ENCODE measurements around the gene ISOC1.

Gene ISOC1

DNA sequence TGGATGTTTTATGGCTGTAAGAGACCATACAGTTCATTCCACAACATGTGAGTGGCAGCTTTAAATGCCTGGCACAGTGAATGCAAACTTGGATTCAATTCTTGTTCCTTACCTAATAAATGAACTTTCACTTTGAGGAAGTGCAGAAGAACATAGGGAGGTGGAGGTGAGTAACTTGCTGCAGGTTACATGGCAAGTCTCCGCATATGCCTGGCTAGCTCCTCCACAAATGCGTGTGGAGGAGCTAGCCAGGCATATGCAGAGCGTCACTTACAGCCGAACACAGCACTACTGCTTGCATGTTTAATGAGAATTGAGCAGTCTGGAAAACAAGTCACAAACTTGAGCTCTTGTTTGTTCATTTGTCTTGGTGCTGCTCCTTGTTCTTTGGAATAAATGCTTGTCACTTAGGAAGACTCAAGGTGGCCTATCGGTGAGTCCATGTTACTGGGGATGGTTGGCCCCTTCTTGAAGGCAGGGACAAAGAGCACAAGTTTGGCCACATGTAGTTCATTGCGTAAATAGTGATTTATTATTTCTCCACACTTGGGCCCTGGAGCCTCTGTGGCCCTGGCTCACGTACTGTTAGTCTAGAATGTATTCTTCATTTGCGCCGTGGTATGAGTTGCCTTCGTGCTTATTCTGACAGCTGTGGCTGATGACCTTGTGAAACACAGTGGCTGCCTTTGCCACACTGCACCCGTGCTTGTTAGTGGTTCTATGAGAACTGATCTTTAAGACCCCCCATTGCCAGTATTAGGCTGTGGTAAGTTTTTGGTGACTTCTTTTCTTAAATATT lies 3.1 kb downstream of the ISOC1 start:
- Histone ChIP-seq H3K36me3 (ENCODE audit: control insufficient read depth, low read length) (no peaks in the 10 kb centered on the region), H3K4me3 (ENCODE audit: low read length) (no peak overlapping the region)

GRCh38 chr5:129098488-129099183 lies 4.1 kb downstream of the ISOC1 start:
- H3K4me3 ChIP-seq (ENCODE audit: low read length): no peak overlapping the region
- no peaks in the 10 kb centered on the region for H3K9me2 ChIP-seq (replicated peaks; ENCODE audit: control insufficient read depth, low read length)
- H3K27ac ChIP-seq (ENCODE audit: low read depth, low read length): no peak overlapping the region

More for the DNA sequence above, 3.1 kb downstream of the ISOC1 start:
- Histone ChIP-seq H3K9me2 (replicated peaks; ENCODE audit: control insufficient read depth, low read length) (no peaks in the 10 kb centered on the region; the same call in 1 of the 2 replicates), H4K20me1 (ENCODE audit: control insufficient read depth, insufficient read depth, low read depth, low read length) (no peaks in the 10 kb centered on the region), H3K4me2 (ENCODE audit: low read length) (no peak overlapping the region), H3K9me3 (ENCODE audit: control insufficient read depth, insufficient read depth, low read length) (no peaks in the 10 kb centered on the region), H3K4me1 (ENCODE audit: control insufficient read depth, low read length) (peaks cover 22% of the 10 kb centered on the region), H3F3A (ENCODE audit: control insufficient read depth, insufficient read depth) (no peaks in the 10 kb centered on the region), H3K79me2 (ENCODE audit: control insufficient read depth, low read length) (peaks cover 62% of the 10 kb centered on the region), H3K27ac (ENCODE audit: low read depth, low read length) (no peak overlapping the region), H3K27me3 (ENCODE audit: control insufficient read depth, low read length) (no peaks in the 10 kb centered on the region)
- TF ChIP-seq, protein P1, sequence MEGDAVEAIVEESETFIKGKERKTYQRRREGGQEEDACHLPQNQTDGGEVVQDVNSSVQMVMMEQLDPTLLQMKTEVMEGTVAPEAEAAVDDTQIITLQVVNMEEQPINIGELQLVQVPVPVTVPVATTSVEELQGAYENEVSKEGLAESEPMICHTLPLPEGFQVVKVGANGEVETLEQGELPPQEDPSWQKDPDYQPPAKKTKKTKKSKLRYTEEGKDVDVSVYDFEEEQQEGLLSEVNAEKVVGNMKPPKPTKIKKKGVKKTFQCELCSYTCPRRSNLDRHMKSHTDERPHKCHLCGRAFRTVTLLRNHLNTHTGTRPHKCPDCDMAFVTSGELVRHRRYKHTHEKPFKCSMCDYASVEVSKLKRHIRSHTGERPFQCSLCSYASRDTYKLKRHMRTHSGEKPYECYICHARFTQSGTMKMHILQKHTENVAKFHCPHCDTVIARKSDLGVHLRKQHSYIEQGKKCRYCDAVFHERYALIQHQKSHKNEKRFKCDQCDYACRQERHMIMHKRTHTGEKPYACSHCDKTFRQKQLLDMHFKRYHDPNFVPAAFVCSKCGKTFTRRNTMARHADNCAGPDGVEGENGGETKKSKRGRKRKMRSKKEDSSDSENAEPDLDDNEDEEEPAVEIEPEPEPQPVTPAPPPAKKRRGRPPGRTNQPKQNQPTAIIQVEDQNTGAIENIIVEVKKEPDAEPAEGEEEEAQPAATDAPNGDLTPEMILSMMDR (IDR thresholded peaks at IDR 0.05; ENCODE audit: low read depth, low read length, poor library complexity, severe bottlenecking): no peak
- no peak for TF ChIP-seq EZH2phosphoT487 (IDR thresholded peaks at IDR 0.05; ENCODE audit: borderline replicate concordance, low read length)

DNA sequence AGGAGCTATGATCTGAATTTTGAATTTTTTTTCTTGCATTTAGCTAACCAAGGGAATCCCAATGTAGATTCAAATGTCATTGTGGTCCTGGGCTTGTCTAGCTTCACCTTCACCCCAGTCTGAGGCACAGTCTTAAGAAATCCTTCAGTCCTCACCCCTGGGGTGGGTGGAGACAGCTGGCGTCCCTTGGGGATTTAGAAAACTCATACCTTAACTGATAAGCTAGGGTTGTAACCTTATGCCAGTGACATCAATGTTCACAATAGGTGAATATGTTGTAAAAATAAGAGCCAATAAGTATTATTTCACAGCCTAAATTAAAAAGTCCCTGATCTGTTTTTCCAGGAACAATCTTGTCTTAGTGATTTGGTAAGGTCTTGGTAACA lies 4.6 kb downstream of the ISOC1 start:
- Histone ChIP-seq H3K9me2 (replicated peaks; ENCODE audit: control insufficient read depth, low read length) (no peaks in the 10 kb centered on the region), H3K36me3 (ENCODE audit: control insufficient read depth, low read length) (no peaks in the 10 kb centered on the region), H3F3A (ENCODE audit: control insufficient read depth, insufficient read depth) (no peaks in the 10 kb centered on the region), H3K4me3 (ENCODE audit: low read length) (no peak overlapping the region), H3K27ac (ENCODE audit: low read depth, low read length) (no peak overlapping the region), H3K79me2 (ENCODE audit: control insufficient read depth, low read length) (peaks cover 62% of the 10 kb centered on the region), H3K4me1 (ENCODE audit: control insufficient read depth, low read length) (peaks cover 14% of the 10 kb centered on the region), H3K4me2 (ENCODE audit: low read length) (no peak overlapping the region), H3K27me3 (ENCODE audit: control insufficient read depth, low read length) (no peaks in the 10 kb centered on the region), H4K20me1 (ENCODE audit: control insufficient read depth, insufficient read depth, low read depth, low read length) (no peaks in the 10 kb centered on the region), H3K9me3 (ENCODE audit: control insufficient read depth, insufficient read depth, low read length) (no peaks in the 10 kb centered on the region)
- TF ChIP-seq EZH2phosphoT487 (IDR thresholded peaks at IDR 0.05; ENCODE audit: borderline replicate concordance, low read length): no peak
- TF ChIP-seq, protein P1 (IDR thresholded peaks at IDR 0.05; ENCODE audit: low read depth, low read length, poor library complexity, severe bottlenecking): no peak

More at GRCh38 chr5:129098488-129099183, 4.1 kb downstream of the ISOC1 start:
- TF ChIP-seq, protein P1 (IDR thresholded peaks at IDR 0.05; ENCODE audit: low read depth, low read length, poor library complexity, severe bottlenecking): no peak
- no peak for TF ChIP-seq EZH2phosphoT487 (IDR thresholded peaks at IDR 0.05; ENCODE audit: borderline replicate concordance, low read length)
- Histone ChIP-seq H3K4me2 (ENCODE audit: low read length) (no peak overlapping the region), H3K36me3 (ENCODE audit: control insufficient read depth, low read length) (no peaks in the 10 kb centered on the region), H3K79me2 (ENCODE audit: control insufficient read depth, low read length) (peaks cover 62% of the 10 kb centered on the region), H3F3A (ENCODE audit: control insufficient read depth, insufficient read depth) (no peaks in the 10 kb centered on the region), H3K27me3 (ENCODE audit: control insufficient read depth, low read length) (no peaks in the 10 kb centered on the region), H4K20me1 (ENCODE audit: control insufficient read depth, insufficient read depth, low read depth, low read length) (no peaks in the 10 kb centered on the region), H3K4me1 (ENCODE audit: control insufficient read depth, low read length) (peaks cover 19% of the 10 kb centered on the region), H3K9me3 (ENCODE audit: control insufficient read depth, insufficient read depth, low read length) (no peaks in the 10 kb centered on the region)

Measured in DOHH2 (cell line).